Esophagus (tissue), 2 donors: ENCODE data around the gene LRRC43. TPM values are rescaled to one million over a fixed set of nuclear protein-coding genes. Genes with fewer than 3 reads are reported as not detected.

Experiments used
- H3K27ac ChIP-seq, 2 donors: one replicate each; pipeline ENCODE4 v1.5.1; 2013; ENCODE audit warnings: low read depth in 2 of 2, mild to moderate bottlenecking in 2 of 2, inconsistent platforms in 1 of 2, low read length in 1 of 2, moderate library complexity in 1 of 2
- H3K27me3 ChIP-seq, 2 donors: one replicate each; pipeline ENCODE4 v1.6.1; 2013; ENCODE audit warnings: low read length in 2 of 2, control low read depth in 1 of 2, mild to moderate bottlenecking in 1 of 2; ENCODE audit not compliant: insufficient read depth in 2 of 2, control insufficient read depth in 1 of 2
- H3K36me3 ChIP-seq, 2 donors: one replicate each; pipeline ENCODE4 v1.6.1; 2013; ENCODE audit warnings: low read length in 1 of 2; ENCODE audit not compliant: control insufficient read depth in 2 of 2, insufficient read depth in 2 of 2
- H3K4me1 ChIP-seq, 2 donors: one replicate each; pipeline ENCODE4 v1.6.1; 2013; ENCODE audit warnings: low read length in 1 of 2; ENCODE audit not compliant: control insufficient read depth in 2 of 2, insufficient read depth in 2 of 2
- H3K4me3 ChIP-seq, 2 donors: one replicate each; pipeline ENCODE4 v1.5.1; 2013; ENCODE audit warnings: low read length in 2 of 2, mild to moderate bottlenecking in 2 of 2, low read depth in 1 of 2, moderate library complexity in 1 of 2
- H3K9me3 ChIP-seq, 2 donors: one replicate each; pipeline ENCODE4 v1.6.1; 2013; ENCODE audit warnings: mild to moderate bottlenecking in 2 of 2, low read depth in 1 of 2, low read length in 1 of 2, moderate library complexity in 1 of 2; ENCODE audit not compliant: control insufficient read depth in 2 of 2, insufficient read depth in 1 of 2
- WGBS, 2 donors: extraction: QIAGEN DNeasy Blood & Tissue Kit; methylation state at CpG; one replicate each; pipeline ENCODE4 v1.1.7; 2013; 5-methylcytosine and 5-hydroxymethylcytosine counted together
- polyA plus RNA-seq, 2 donors: library from polyadenylated mRNA; stranded (reverse); fragments of 200-250 nt; gene quantifications; one replicate each; pipeline ENCODE4 v1.2.3, GENCODE V29; 2013
- donor health status: healthy with polysubstance abuse.
- donor health status: Bipolar disorder and iron deficiency.

Gene LRRC43
- polyA plus RNA-seq, 2 donors: 0.21 TPM; not detected in 1

DNA sequence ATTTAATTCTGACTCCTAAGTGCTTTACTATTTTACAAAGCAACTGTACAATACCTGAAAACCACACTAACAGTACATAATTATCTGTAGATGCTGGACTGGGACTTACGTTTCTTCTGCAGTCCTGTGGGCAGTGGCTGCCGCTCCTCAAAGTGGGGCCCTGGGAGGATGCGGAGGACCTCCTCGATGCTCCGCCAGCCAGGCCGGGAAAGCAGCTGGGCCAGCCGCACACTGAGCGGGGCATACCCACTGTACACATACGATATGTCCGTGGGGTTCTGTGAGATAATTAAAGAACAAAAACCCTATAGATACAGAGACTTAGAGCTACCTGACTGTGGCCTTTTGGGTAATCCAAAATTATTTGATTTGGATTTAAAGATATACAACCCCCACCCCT, 49.8 kb downstream of the LRRC43 start:
- 93 to 95% methylated on average over 10 of the region's 10 CpGs for WGBS, 2 donors
- Histone ChIP-seq H3K4me3 (no peak overlapping the region), H3K27ac (no peak overlapping the region), H3K36me3 (peaks cover 11 to 15% of the 10 kb centered on the region in 2 donors), H3K4me1 (no peaks in the 10 kb centered on the region), H3K9me3 (no peaks in the 10 kb centered on the region), H3K27me3 (no peaks in the 10 kb centered on the region)

DNA sequence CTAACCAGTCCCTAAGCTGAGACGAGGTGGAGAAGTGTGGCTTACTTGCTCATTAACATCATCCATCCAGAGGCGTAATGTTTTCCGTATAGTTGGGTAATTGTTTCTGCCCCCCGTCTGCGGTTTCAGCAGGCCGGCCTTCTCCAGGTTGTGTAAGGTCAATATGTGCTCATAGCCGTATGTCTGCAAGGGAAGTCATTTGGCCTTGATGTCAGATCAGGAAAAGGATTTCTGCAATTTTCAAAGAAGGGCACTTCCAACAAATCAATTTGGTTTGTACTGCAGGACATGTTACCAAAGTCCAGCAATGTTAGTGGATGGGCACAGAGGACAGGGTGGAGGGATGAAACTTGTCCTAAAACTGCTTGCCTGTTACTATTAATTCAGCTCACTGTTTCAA, 52.8 kb downstream of the LRRC43 start:
- H3K4me1 ChIP-seq: no peaks in the 10 kb centered on the region
- H3K27me3 ChIP-seq: no peaks in the 10 kb centered on the region
- no peak overlapping the region for H3K4me3 ChIP-seq
- no peaks in the 10 kb centered on the region for H3K9me3 ChIP-seq
- WGBS, 2 donors: 87 to 88% methylated on average over 7 of the region's 7 CpGs
- no peak overlapping the region for H3K27ac ChIP-seq
- peaks cover 9 to 13% of the 10 kb centered on the region in 2 donors for H3K36me3 ChIP-seq

DNA sequence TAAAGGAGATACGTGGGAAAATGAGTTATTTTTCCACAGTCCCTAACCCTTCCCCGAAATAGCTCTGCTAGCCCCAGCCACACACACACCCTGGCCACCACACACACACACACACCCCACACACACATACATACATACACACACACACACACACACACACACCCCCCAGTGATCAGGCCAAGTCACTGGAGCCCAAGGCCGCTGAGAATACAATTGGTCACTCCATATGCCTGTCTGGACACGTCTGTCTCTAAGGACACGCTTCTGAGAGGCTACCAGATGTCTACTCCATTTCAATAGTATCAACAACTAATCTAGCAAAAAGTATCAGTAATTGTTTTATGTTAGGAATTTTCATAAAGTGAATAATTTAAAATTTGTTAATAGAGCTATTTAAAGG, 55.9 kb downstream of the LRRC43 start:
- 89 to 92% methylated on average over 5 of the region's 5 CpGs for WGBS, 2 donors
- H3K27me3 ChIP-seq: no peaks in the 10 kb centered on the region
- H3K4me3 ChIP-seq: no peak overlapping the region
- H3K4me1 ChIP-seq: no peaks in the 10 kb centered on the region
- H3K9me3 ChIP-seq: no peaks in the 10 kb centered on the region
- H3K27ac ChIP-seq: no peak overlapping the region
- H3K36me3 ChIP-seq: peaks cover 3 to 9% of the 10 kb centered on the region in 2 donors

DNA sequence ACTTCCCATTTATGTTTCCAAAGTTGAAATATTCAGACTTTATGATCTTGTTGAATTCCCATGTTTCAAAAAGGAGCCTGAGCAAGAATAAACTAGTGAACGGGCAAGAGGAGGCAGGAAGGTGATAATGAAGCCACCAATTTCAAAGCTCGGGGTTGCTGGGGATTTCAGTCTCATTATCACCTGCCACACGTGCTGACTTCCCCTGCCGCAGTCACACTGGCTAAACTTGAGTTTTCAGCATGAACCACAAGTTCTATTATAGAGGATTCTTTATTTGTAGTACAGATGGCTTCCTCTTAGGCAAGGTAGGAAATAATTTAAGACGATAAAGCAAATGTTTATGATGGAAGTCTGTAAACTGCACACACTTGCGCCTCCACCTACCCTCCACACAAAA, 61.0 kb downstream of the LRRC43 start:
- no peak overlapping the region for H3K4me3 ChIP-seq
- H3K27ac ChIP-seq: no peak overlapping the region
- no peaks in the 10 kb centered on the region for H3K4me1 ChIP-seq
- 80 to 83% methylated on average over 6 of the region's 6 CpGs for WGBS, 2 donors
- H3K36me3 ChIP-seq: peaks cover 0 to 9% of the 10 kb centered on the region in 2 donors
- H3K9me3 ChIP-seq: no peaks in the 10 kb centered on the region
- H3K27me3 ChIP-seq: no peaks in the 10 kb centered on the region

DNA sequence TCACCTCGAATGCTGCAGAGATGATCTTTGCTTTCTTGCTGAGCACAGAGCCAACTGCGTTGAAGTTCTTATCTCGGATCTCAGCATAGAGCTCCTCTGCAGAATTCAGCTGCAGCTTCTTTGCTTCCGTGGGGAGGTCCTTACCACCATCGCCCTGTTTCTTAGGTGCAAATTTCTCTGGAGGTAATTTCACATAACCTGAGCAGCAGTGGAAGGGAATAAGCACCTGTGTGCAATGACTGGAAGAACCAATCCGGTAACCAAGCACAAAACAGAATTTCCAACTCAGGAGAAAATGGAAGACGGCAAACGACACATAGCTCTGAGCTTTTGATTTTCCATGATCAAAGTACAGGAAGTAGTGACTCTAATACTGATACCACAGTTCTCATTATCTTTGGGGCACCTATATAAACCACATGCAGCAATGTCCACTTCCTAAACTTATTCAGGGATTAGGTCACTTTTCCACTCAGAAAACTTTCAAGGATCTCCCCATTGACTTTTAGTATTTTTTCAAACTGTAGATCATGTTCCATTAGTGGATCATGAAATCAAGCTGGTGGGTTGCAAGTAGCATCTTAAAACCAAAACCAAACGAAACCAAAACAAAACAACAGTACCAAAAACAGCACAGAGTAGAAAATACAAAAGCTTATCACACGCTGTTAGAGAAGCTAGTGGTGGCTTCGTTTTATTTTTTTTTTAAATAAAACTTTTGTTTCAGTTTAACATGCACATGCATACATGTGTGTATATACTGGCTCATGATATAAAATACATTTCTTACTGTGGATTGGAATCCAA, 61.8 kb downstream of the LRRC43 start:
- Histone ChIP-seq H3K9me3 (no peaks in the 10 kb centered on the region), H3K27ac (peak overlapping the region in 1 of 2 donors; percentile 9), H3K4me1 (no peaks in the 10 kb centered on the region), H3K36me3 (peaks cover 0 to 9% of the 10 kb centered on the region in 2 donors), H3K27me3 (no peaks in the 10 kb centered on the region), H3K4me3 (no peak overlapping the region)
- WGBS, 2 donors: 76 to 78% methylated on average over 11 of the region's 11 CpGs

DNA sequence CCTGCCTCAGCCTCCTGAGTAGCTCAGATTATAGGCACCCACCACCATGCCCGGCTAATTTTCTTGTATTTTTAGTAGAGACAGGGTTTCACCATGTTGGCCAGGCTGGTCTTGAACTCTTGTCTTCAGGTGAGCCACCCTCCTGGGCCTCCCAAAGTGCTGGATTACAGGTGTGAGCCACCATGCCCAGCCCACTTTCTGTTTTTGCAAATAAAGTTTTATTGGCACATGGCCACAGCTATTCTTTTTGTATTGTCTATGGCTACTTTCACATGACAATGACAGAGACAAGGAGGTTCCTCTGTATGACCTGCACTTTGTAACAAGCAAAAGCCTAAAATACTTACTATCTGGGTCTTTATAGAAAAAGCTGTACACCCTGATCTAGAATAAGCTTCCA, 62.6 kb downstream of the LRRC43 start:
- no peaks in the 10 kb centered on the region for H3K9me3 ChIP-seq
- peaks cover 2 to 11% of the 10 kb centered on the region in 2 donors for H3K36me3 ChIP-seq
- no peaks in the 10 kb centered on the region for H3K4me1 ChIP-seq
- H3K27me3 ChIP-seq: no peaks in the 10 kb centered on the region
- WGBS, 2 donors: 87 to 91% methylated on average over 1 of the region's 1 CpG
- no peak overlapping the region for H3K4me3 ChIP-seq
- H3K27ac ChIP-seq: no peak overlapping the region

DNA sequence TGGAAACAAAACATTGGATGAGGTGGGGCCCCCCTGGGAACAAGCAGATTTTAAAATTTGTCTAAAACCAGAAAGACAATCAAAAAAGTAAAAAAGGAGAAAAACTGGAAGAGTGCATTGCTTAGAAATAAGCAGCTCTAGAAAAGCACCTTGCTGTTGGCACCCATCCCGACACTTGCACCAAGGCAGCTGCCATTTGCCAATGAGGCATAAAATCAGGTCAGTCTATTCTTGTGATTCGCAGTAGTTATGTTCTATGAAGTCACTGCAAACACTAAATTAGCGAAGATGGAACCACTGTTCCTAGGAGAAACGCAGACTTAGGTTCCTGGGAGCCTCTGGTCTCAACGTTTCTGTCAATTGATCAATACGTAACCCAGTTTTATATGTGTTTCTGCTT, 67.1 kb downstream of the LRRC43 start:
- H3K4me1 ChIP-seq: no peaks in the 10 kb centered on the region
- no peaks in the 10 kb centered on the region for H3K27me3 ChIP-seq
- no peak overlapping the region for H3K4me3 ChIP-seq
- no peaks in the 10 kb centered on the region for H3K9me3 ChIP-seq
- H3K36me3 ChIP-seq: peaks cover 8% of the 10 kb centered on the region in 2 donors
- H3K27ac ChIP-seq: no peak overlapping the region
- 92 to 93% methylated on average over 6 of the region's 6 CpGs for WGBS, 2 donors

DNA sequence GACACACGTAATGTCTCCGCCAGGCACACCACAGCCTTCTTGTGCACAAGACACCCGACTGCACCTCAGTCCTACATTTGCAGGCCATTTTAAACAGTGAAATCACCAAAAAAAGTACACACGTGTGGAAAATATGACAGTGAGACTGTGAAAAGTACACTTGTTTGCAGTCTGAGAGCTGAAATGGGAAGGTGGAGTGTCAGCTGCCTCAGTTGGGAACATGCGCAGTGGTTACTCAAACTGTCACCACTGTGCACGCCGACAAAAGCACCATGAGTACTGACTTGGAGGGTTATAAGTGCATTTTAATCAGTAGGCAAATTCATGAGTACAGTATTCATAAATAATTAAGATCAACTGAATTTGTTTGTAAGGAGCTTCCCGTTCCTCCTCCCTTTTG, 67.6 kb downstream of the LRRC43 start:
- H3K4me1 ChIP-seq: no peaks in the 10 kb centered on the region
- WGBS, 2 donors: 95 to 96% methylated on average over 8 of the region's 8 CpGs
- H3K27ac ChIP-seq: no peak overlapping the region
- H3K4me3 ChIP-seq: no peak overlapping the region
- H3K9me3 ChIP-seq: no peaks in the 10 kb centered on the region
- H3K36me3 ChIP-seq: peaks cover 8% of the 10 kb centered on the region in 2 donors
- no peaks in the 10 kb centered on the region for H3K27me3 ChIP-seq
